ENCODE data around the gene AP3D1. TPM values are rescaled to one million over a fixed set of nuclear protein-coding genes. Genes with fewer than 3 reads are reported as not detected.

The AP3D1 gene
- total and polyA plus RNA-seq, 9 of the 15 experiments (the other 6 are each of a cell fraction or from before 2014, with no cell fraction given), result 1.2 to 86.1 (median 35.9) TPM

DNA sequence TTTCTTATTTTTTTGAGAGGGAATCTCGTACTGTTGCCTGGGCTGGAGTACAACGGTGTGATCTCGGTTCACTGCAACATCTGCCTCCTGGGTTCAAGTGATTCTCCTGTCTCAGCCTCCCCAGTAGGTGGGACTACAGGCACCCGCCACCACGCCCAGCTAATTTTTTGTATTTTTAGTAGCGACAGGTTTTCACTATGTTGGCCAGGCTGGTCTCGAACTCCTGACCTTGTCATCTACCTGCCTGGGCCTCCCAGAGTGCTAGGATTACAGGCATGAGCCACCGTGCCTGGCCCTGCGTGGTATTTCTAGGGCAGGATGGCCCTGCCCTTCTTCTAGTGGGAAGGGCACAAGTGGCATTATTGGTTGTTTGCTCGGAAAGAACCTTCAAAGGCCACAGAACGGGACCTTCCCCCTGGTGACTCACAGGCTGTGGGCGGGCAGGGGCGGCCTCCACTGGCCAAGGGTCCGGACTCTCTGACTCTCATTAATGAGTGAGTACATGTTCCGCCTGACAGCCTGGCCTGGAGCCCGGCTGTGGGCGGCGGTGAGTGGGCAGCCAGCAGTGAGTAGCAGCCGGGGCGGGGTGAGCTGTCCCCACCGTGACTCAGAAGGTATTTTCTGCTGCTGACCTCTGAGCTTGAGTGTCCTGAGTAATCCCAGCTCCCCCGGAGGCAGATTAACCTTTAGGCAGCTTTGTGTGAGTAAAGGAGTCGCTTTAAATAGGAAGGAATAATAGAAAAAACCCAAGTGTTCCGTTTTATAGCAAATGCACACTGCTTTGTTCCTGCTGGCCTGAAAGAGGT, 17.5 kb upstream of the AP3D1 start (continued):
- TF ChIP-seq ZNF324 (CRISPR knock-in tag; IDR thresholded peaks at IDR 0.05) (no peak; the same call in 1 of the 2 replicates), LCOR (CRISPR knock-in tag; IDR thresholded peaks at IDR 0.05) (peak; percentile 41; the same call in 1 of the 2 replicates), NUFIP1 (IDR thresholded peaks at IDR 0.05; ENCODE audit: partially characterized antibody) (no peak), FOXM1 (IDR thresholded peaks at IDR 0.05; ENCODE audit: low read depth) (no peak), FOXM1 (CRISPR knock-in tag; IDR thresholded peaks at IDR 0.05; ENCODE audit: low read depth) (no peak), NRF1 (conservative IDR thresholded peaks at IDR 0.05 in 1 of 2, IDR thresholded peaks at IDR 0.05 in 1 of 2) (peak; percentile 62 to 65; a peak in 3 of 4 replicates), MAFK (IDR thresholded peaks at IDR 0.05; ENCODE audit: low read length) (peak; percentile 49; the same call in 1 of the 2 replicates), RAD51 (IDR thresholded peaks at IDR 0.05; ENCODE audit: borderline replicate concordance, low read depth) (no peak), TEAD1 (CRISPR knock-in tag; IDR thresholded peaks at IDR 0.05) (peak in 1 of 2 experiments; percentile 63; a peak in 2 of 4 replicates), HCFC1 (IDR thresholded peaks at IDR 0.05; ENCODE audit: low read depth, low read length) (peak; percentile 42; the same call in 1 of the 2 replicates), HOXB6 (CRISPR knock-in tag; IDR thresholded peaks at IDR 0.05; ENCODE audit: borderline replicate concordance) (no peak), ZFP30 (CRISPR knock-in tag; IDR thresholded peaks at IDR 0.05; ENCODE audit: borderline replicate concordance) (no peak), ZNF644 (tag; IDR thresholded peaks at IDR 0.05; ENCODE audit: low read depth) (no peak), DDX20 (tag; IDR thresholded peaks at IDR 0.05; ENCODE audit: low read depth) (no peak), TAF9B (IDR thresholded peaks at IDR 0.05; ENCODE audit: partially characterized antibody) (no peak), NR2C2 (CRISPR knock-in tag; IDR thresholded peaks at IDR 0.05) (0 out of 2 replicates have a peak, but pooled peaks have one; percentile 48), NR2C2 (tag; IDR thresholded peaks at IDR 0.05) (peak; percentile 87; the same call in 1 of the 2 replicates), KLF13 (tag; IDR thresholded peaks at IDR 0.05; ENCODE audit: borderline replicate concordance, low read depth) (no peak), MYBL2 (IDR thresholded peaks at IDR 0.05; ENCODE audit: low read depth) (no peak), MYBL2 (CRISPR knock-in tag; IDR thresholded peaks at IDR 0.05; ENCODE audit: borderline replicate concordance) (no peak)
- TF ChIP-seq, protein P1, sequence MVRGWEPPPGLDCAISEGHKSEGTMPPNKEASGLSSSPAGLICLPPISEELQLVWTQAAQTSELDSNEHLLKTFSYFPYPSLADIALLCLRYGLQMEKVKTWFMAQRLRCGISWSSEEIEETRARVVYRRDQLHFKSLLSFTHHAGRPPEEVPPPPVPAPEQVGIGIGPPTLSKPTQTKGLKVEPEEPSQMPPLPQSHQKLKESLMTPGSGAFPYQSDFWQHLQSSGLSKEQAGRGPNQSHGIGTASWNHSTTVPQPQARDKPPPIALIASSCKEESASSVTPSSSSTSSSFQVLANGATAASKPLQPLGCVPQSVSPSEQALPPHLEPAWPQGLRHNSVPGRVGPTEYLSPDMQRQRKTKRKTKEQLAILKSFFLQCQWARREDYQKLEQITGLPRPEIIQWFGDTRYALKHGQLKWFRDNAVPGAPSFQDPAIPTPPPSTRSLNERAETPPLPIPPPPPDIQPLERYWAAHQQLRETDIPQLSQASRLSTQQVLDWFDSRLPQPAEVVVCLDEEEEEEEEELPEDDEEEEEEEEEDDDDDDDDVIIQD (CRISPR knock-in tag; IDR thresholded peaks at IDR 0.05), result no peak
- TF ChIP-seq, protein P2, sequence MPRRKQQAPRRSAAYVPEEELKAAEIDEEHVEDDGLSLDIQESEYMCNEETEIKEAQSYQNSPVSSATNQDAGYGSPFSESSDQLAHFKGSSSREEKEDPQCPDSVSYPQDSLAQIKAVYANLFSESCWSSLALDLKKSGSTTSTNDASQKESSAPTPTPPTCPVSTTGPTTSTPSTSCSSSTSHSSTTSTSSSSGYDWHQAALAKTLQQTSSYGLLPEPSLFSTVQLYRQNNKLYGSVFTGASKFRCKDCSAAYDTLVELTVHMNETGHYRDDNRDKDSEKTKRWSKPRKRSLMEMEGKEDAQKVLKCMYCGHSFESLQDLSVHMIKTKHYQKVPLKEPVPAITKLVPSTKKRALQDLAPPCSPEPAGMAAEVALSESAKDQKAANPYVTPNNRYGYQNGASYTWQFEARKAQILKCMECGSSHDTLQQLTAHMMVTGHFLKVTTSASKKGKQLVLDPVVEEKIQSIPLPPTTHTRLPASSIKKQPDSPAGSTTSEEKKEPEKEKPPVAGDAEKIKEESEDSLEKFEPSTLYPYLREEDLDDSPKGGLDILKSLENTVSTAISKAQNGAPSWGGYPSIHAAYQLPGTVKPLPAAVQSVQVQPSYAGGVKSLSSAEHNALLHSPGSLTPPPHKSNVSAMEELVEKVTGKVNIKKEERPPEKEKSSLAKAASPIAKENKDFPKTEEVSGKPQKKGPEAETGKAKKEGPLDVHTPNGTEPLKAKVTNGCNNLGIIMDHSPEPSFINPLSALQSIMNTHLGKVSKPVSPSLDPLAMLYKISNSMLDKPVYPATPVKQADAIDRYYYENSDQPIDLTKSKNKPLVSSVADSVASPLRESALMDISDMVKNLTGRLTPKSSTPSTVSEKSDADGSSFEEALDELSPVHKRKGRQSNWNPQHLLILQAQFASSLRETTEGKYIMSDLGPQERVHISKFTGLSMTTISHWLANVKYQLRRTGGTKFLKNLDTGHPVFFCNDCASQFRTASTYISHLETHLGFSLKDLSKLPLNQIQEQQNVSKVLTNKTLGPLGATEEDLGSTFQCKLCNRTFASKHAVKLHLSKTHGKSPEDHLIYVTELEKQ (CRISPR knock-in tag; IDR thresholded peaks at IDR 0.05), result no peak
- TF ChIP-seq, protein P3, sequence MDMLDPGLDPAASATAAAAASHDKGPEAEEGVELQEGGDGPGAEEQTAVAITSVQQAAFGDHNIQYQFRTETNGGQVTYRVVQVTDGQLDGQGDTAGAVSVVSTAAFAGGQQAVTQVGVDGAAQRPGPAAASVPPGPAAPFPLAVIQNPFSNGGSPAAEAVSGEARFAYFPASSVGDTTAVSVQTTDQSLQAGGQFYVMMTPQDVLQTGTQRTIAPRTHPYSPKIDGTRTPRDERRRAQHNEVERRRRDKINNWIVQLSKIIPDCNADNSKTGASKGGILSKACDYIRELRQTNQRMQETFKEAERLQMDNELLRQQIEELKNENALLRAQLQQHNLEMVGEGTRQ (CRISPR knock-in tag; IDR thresholded peaks at IDR 0.05), result no peak
